ENCODE results near the gene TOX2.

The TOX2 gene

GRCh38 chr20:43954704-43955061 lies 40.0 kb downstream of the TOX2 start:
- no peak for DNase-seq (ENCODE audit: insufficient read length, low spot score)
- TF ChIP-seq POU2F2 (IDR thresholded peaks at IDR 0.05; ENCODE audit: low read depth, low read length): no peak
- TF ChIP-seq PAX5 (IDR thresholded peaks at IDR 0.05; ENCODE audit: insufficient read depth, low read length, severe bottlenecking): no peak
- no peak for TF ChIP-seq SPI1 (IDR thresholded peaks at IDR 0.05; ENCODE audit: low read depth, low read length)
- TF ChIP-seq POLR2AphosphoS5 (IDR thresholded peaks at IDR 0.05; ENCODE audit: low read depth, low read length): no peak
- no peak for TF ChIP-seq TAF1 (IDR thresholded peaks at IDR 0.05; ENCODE audit: low read depth, low read length)
- no peak for TF ChIP-seq POLR2A (IDR thresholded peaks at IDR 0.05; ENCODE audit: low read depth, low read length)
- FAIRE-seq: no peak

GRCh38 chr20:43955062-43955749 lies 40.6 kb downstream of the TOX2 start:
- FAIRE-seq: peak; percentile 82
- TF ChIP-seq POLR2A (IDR thresholded peaks at IDR 0.05; ENCODE audit: low read depth, low read length) (no peak), POU2F2 (IDR thresholded peaks at IDR 0.05; ENCODE audit: low read depth, low read length) (no peak), TAF1 (IDR thresholded peaks at IDR 0.05; ENCODE audit: low read depth, low read length) (no peak; the same call in 1 of the 2 replicates), PAX5 (IDR thresholded peaks at IDR 0.05; ENCODE audit: insufficient read depth, low read length, severe bottlenecking) (peak; percentile 49), SPI1 (IDR thresholded peaks at IDR 0.05; ENCODE audit: low read depth, low read length) (0 out of 2 replicates have a peak, but pooled peaks have one; percentile 19), POLR2AphosphoS5 (IDR thresholded peaks at IDR 0.05; ENCODE audit: low read depth, low read length) (no peak)
- DNase-seq (ENCODE audit: insufficient read length, low spot score): peak; percentile 42

GRCh38 chr20:43955750-43956191 lies 41.1 kb downstream of the TOX2 start:
- no peak for FAIRE-seq
- TF ChIP-seq POU2F2 (IDR thresholded peaks at IDR 0.05; ENCODE audit: low read depth, low read length): no peak
- TF ChIP-seq SPI1 (IDR thresholded peaks at IDR 0.05; ENCODE audit: low read depth, low read length): no peak
- TF ChIP-seq POLR2AphosphoS5 (IDR thresholded peaks at IDR 0.05; ENCODE audit: low read depth, low read length): no peak
- TF ChIP-seq PAX5 (IDR thresholded peaks at IDR 0.05; ENCODE audit: insufficient read depth, low read length, severe bottlenecking): no peak
- TF ChIP-seq POLR2A (IDR thresholded peaks at IDR 0.05; ENCODE audit: low read depth, low read length): no peak
- no peak for TF ChIP-seq TAF1 (IDR thresholded peaks at IDR 0.05; ENCODE audit: low read depth, low read length)
- no peak for DNase-seq (ENCODE audit: insufficient read length, low spot score)

DNA sequence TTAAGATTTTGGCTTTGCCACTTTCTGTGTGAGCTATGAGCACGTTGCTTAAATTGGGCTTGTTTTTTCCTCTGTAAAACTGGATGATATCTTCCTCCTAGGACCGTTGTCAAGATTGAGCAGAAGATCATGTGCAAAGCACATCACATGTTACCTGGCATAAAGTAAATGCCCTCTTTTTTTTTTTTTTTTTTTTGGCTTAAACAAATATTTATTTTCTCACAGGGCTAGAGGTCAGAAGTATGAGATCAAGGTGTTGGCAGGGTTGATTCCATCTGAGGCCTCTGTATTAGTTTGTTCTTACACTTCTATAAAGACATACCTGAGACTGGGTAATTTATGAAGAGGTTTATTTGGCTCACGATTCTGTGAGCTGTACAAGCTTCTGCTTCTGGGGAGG lies 42.7 kb downstream of the TOX2 start:
- TF ChIP-seq PAX5 (IDR thresholded peaks at IDR 0.05; ENCODE audit: insufficient read depth, low read length, severe bottlenecking): no peak
- no peak for TF ChIP-seq POLR2A (IDR thresholded peaks at IDR 0.05; ENCODE audit: low read depth, low read length)
- TF ChIP-seq POLR2AphosphoS5 (IDR thresholded peaks at IDR 0.05; ENCODE audit: low read depth, low read length): no peak
- TF ChIP-seq POU2F2 (IDR thresholded peaks at IDR 0.05; ENCODE audit: low read depth, low read length): no peak
- no peak for TF ChIP-seq SPI1 (IDR thresholded peaks at IDR 0.05; ENCODE audit: low read depth, low read length)
- no peak for TF ChIP-seq TAF1 (IDR thresholded peaks at IDR 0.05; ENCODE audit: low read depth, low read length)
- DNase-seq (ENCODE audit: insufficient read length, low spot score): no peak
- no peak for FAIRE-seq

DNA sequence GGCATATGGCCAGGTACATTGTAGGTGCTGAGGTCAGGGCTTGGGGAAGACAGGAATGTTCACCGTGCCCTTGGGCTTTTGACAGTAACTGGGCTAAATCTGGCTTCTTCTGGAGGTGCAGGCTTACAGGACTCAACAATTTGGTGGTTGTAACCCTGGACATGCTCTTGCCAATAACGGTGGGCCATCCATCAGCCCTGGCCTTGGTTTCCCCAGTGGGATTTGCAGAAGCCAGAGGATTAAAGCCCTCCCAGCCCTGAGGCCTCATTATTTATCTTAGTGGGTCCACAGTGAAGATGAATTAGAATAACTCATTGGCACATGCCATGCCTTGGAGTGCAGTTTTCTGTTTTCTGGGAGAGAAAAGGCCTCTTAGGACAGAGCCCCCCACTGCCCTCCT lies 44.0 kb downstream of the TOX2 start:
- FAIRE-seq: no peak
- no peak for TF ChIP-seq POLR2A (IDR thresholded peaks at IDR 0.05; ENCODE audit: low read depth, low read length)
- no peak for DNase-seq (ENCODE audit: insufficient read length, low spot score)

DNA sequence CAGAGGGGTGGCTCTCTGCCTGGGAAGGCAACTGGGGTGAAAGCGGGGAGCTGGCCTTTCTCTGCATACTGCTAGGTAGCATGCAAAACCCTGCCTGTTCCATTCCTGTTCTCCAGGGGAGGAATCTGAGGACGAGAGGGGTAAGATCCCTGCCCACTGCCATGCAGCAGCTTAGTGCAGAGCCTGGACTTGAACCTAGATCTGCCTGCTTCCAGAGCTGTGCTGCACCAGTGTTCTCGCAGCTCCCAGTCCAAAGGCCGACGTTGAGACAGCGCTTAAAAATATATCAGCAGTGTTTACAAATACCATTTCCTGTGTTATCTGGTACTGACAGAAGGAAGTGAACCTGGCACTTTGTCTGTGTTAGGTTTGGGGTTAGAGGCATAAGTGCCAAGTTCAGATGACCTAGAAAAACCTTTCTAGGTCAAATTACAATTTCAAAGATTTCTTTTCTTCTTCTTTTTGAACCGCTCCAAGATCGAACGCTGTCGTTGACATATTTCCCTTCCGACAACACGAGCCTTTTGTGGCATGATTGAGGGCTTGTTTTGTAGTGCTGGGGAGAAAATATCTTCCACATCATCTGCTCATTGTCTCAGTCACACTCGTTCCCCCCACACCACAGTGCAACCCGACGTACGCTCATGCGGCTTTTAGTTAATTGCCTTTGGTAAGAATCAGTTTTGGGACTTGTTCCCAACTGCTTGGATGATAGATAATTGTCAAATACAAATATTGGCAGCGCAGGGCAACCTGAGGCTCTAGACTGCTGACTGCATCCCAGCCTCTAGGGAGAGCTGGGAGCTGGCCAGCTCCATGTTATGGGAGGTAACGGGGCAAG lies 44.6 kb downstream of the TOX2 start:
- TF ChIP-seq POU2F2 (IDR thresholded peaks at IDR 0.05; ENCODE audit: low read depth, low read length) (no peak), POLR2A (IDR thresholded peaks at IDR 0.05; ENCODE audit: low read depth, low read length) (no peak), SPI1 (IDR thresholded peaks at IDR 0.05; ENCODE audit: low read depth, low read length) (peak; percentile 10; the same call in 1 of the 2 replicates)
- DNase-seq (ENCODE audit: insufficient read length, low spot score): no peak
- peak; percentile 41 for FAIRE-seq

DNA sequence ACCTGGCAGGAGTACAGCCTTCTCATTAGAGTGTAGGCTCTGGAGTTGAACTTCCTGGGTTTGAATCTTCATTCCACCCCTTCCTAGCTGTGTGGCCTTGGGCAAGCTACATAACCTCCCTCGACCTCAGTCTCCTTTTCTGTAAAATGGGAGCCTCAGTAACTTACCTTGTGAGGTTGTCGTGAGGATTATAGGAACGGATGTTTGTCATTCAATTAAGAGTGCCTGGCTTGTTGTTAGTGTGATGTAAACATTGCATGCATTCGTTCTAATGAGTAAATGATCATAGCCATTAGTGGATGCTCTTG lies 45.2 kb downstream of the TOX2 start:
- TF ChIP-seq POLR2A (IDR thresholded peaks at IDR 0.05; ENCODE audit: low read depth, low read length) (no peak), POLR2AphosphoS5 (IDR thresholded peaks at IDR 0.05; ENCODE audit: low read depth, low read length) (no peak), TAF1 (IDR thresholded peaks at IDR 0.05; ENCODE audit: low read depth, low read length) (no peak), SPI1 (IDR thresholded peaks at IDR 0.05; ENCODE audit: low read depth, low read length) (no peak), PAX5 (IDR thresholded peaks at IDR 0.05; ENCODE audit: insufficient read depth, low read length, severe bottlenecking) (no peak), POU2F2 (IDR thresholded peaks at IDR 0.05; ENCODE audit: low read depth, low read length) (no peak)
- FAIRE-seq (no peak), DNase-seq (ENCODE audit: insufficient read length, low spot score) (no peak)

GRCh38 chr20:43960231-43960630 lies 45.6 kb downstream of the TOX2 start:
- no peak for FAIRE-seq
- DNase-seq (ENCODE audit: insufficient read length, low spot score): no peak
- TF ChIP-seq POLR2A (IDR thresholded peaks at IDR 0.05; ENCODE audit: low read depth, low read length): no peak
- TF ChIP-seq POLR2AphosphoS5 (IDR thresholded peaks at IDR 0.05; ENCODE audit: low read depth, low read length): no peak
- TF ChIP-seq SPI1 (IDR thresholded peaks at IDR 0.05; ENCODE audit: low read depth, low read length): no peak
- no peak for TF ChIP-seq TAF1 (IDR thresholded peaks at IDR 0.05; ENCODE audit: low read depth, low read length)
- no peak for TF ChIP-seq POU2F2 (IDR thresholded peaks at IDR 0.05; ENCODE audit: low read depth, low read length)
- no peak for TF ChIP-seq PAX5 (IDR thresholded peaks at IDR 0.05; ENCODE audit: insufficient read depth, low read length, severe bottlenecking)

DNA sequence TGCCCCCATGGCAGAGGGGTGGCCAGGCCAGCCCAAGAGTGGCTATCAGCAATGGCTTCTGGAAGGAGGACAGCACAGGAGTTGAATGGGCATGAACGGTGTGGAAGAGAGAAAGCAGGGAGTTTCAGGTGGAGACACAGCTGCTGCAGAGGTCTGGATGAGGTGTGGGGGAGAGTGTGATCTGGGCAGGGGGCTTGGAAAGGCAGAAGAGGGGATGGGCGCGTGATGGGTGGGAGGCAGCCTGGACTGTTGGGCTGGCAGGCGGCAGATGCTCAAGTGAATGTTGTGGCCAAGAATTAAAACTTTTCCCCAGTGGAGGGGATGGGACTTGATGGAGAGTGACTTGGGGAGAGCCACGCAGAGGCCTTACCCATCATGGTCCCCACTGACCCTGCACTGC lies 46.5 kb downstream of the TOX2 start:
- no peak for FAIRE-seq
- no peak for DNase-seq (ENCODE audit: insufficient read length, low spot score)
- TF ChIP-seq TAF1 (IDR thresholded peaks at IDR 0.05; ENCODE audit: low read depth, low read length) (no peak), PAX5 (IDR thresholded peaks at IDR 0.05; ENCODE audit: insufficient read depth, low read length, severe bottlenecking) (no peak), SPI1 (IDR thresholded peaks at IDR 0.05; ENCODE audit: low read depth, low read length) (no peak), POLR2AphosphoS5 (IDR thresholded peaks at IDR 0.05; ENCODE audit: low read depth, low read length) (no peak), POLR2A (IDR thresholded peaks at IDR 0.05; ENCODE audit: low read depth, low read length) (no peak), POU2F2 (IDR thresholded peaks at IDR 0.05; ENCODE audit: low read depth, low read length) (no peak)

Measured in GM12891 (cell line).